K562 (cell line): ENCODE data around the gene MAPK1IP1L. TPM values are rescaled to one million over a fixed set of nuclear protein-coding genes. Genes with fewer than 3 reads are reported as not detected.

Experiments used
- ATAC-seq: fragments of 200-7000 bp; cut with Tn5 transposase; 3 replicates; pipeline ENCODE4 v1.9.1; 2020; ENCODE audit warnings: moderate library complexity
- BruUV-seq: library from RNA; stranded (reverse); fragments of 400-500 nt; replicated peaks from 2 replicates; lab custom pipeline; 2021; lab: Mats Ljungman, UMichigan
- CTCF ChIA-PET: fragments of 300-600 bp; formaldehyde crosslinking; extraction: SDS; loops from one replicate; lab custom pipeline; 2021; ENCODE audit warnings: low intra/inter-chr PET ratio; lab: Yijun Ruan, JAX
- POLR2A ChIA-PET: fragments of 300-600, 350-650 bp; sonication (Branson Sonifier 250); formaldehyde crosslinking; extraction: SDS; loops from one replicate; lab custom pipeline; 2021; ENCODE audit warnings: antibody characterized with exemption, inconsistent platforms; lab: Yijun Ruan, JAX
- DNase-seq, 4 experiments: peaks; one replicate each; pipeline versions ENCODE4 v3.0.0 to v3.0.0-alpha.2; 2011 to 2018; ENCODE audit warnings: low spot score in 3 of 4, mixed read lengths in 3 of 4; ENCODE audit errors: extremely low read depth in 1 of 4
- FAIRE-seq: peaks from 2 replicates; lab custom pipeline; 2011; peaks lifted over from hg19 to GRCh38; lab: Jason Lieb, UNC
- H2AFZ ChIP-seq: 2 replicates; pipeline ENCODE4 v1.6.0; 2011; ENCODE audit warnings: low read depth, low read length, control low read depth, inconsistent platforms
- H3K27ac ChIP-seq: fragments of 200-600 bp; 3 replicates; pipeline ENCODE4 v1.8.0; 2011; ENCODE audit warnings: low read depth, mild to moderate bottlenecking, control low read depth, inconsistent platforms, low read length, moderate library complexity, mixed read lengths; ENCODE audit errors: extremely low read depth
- H3K27me3 ChIP-seq, 2 experiments: fragments of 300-600 bp in 1 of 2; 2 replicates in 1 of 2; 3 replicates in 1 of 2; pipeline versions ENCODE4 v1.6.0 to v1.8.0; 2011; ENCODE audit warnings: inconsistent platforms in 2 of 2, low read length in 2 of 2, mild to moderate bottlenecking in 1 of 2, mixed read lengths in 1 of 2, moderate library complexity in 1 of 2; ENCODE audit not compliant: control insufficient read depth in 2 of 2, insufficient read depth in 2 of 2
- H3K36me3 ChIP-seq: fragments of 300-600 bp; 3 replicates; pipeline ENCODE4 v1.8.0; 2011; ENCODE audit warnings: mild to moderate bottlenecking, low read length, inconsistent platforms; ENCODE audit not compliant: control insufficient read depth, insufficient read depth
- H3K4me1 ChIP-seq, 2 experiments: fragments of 200-600 bp in 1 of 2; replicated peaks in 1 of 2; 2 replicates in 1 of 2; 3 replicates in 1 of 2; pipeline versions ENCODE4 v1.5.1 to v1.8.0; 2011; ENCODE audit warnings: inconsistent platforms in 2 of 2, low read length in 2 of 2, mild to moderate bottlenecking in 1 of 2, mixed read lengths in 1 of 2, moderate library complexity in 1 of 2; ENCODE audit not compliant: control insufficient read depth in 2 of 2, insufficient read depth in 2 of 2
- H3K4me2 ChIP-seq: 2 replicates; pipeline ENCODE4 v1.6.1; 2011; ENCODE audit warnings: low read length, control low read depth, inconsistent platforms, mixed read lengths; ENCODE audit not compliant: insufficient read depth
- H3K4me3 ChIP-seq: fragments of 200-600 bp; sonication (generic), shearing (Covaris generic); 2 replicates; pipeline ENCODE4 v1.5.1; 2016; ENCODE audit warnings: control low read depth, inconsistent platforms
- H3K79me2 ChIP-seq: fragments of 200-600 bp; 3 replicates; pipeline ENCODE4 v1.8.0; 2011; ENCODE audit warnings: low read length, inconsistent platforms; ENCODE audit not compliant: control insufficient read depth, insufficient read depth
- H3K9ac ChIP-seq, 2 experiments: 2 replicates each; pipeline versions ENCODE4 v1.6.0 to v1.6.1; 2011; ENCODE audit warnings: low read depth in 2 of 2, low read length in 2 of 2, control low read depth in 1 of 2, inconsistent platforms in 1 of 2, mild to moderate bottlenecking in 1 of 2, mixed read lengths in 1 of 2; ENCODE audit not compliant: insufficient read depth in 1 of 2
- H3K9me1 ChIP-seq: one replicate; pipeline ENCODE4 v1.6.0; 2011; ENCODE audit warnings: inconsistent platforms, mild to moderate bottlenecking, low read length, moderate library complexity; ENCODE audit not compliant: control insufficient read depth, insufficient read depth
- H3K9me3 ChIP-seq: replicated peaks from 2 replicates; pipeline ENCODE4 v1.5.1; 2011; ENCODE audit warnings: low read depth, low read length, inconsistent platforms; ENCODE audit not compliant: control insufficient read depth, insufficient read depth
- H4K20me1 ChIP-seq: replicated peaks from 2 replicates; pipeline ENCODE4 v1.6.1; 2011; ENCODE audit warnings: low read length, inconsistent platforms, mixed read lengths; ENCODE audit not compliant: control insufficient read depth, insufficient read depth
- BRF2 ChIP-seq: IDR thresholded peaks from 3 replicates; pipeline ENCODE4 v1.6.1; 2011; ENCODE audit warnings: borderline replicate concordance, mild to moderate bottlenecking; ENCODE audit not compliant: insufficient read length, insufficient read depth
- YBX1 ChIP-seq: fragments of 450-650 bp; IDR thresholded peaks from 2 replicates; pipeline ENCODE4 v1.7.1; 2016; ENCODE audit warnings: mild to moderate bottlenecking
- ZNF121 ChIP-seq: sonication (generic); formaldehyde crosslinking; conservative IDR thresholded peaks from 2 replicates; pipeline ENCODE4 v1.8.0; 2022; ENCODE audit warnings: missing genetic modification reagents
- WGBS: fragments of 100-300 bp; shearing (Covaris generic); methylation state at CpG from one replicate; pipeline ENCODE4 v1.1.6; 2016; ENCODE audit warnings: low coverage, mixed read lengths; ENCODE audit not compliant: insufficient coverage; ENCODE audit errors: missing lambda C conversion rate; 5-methylcytosine and 5-hydroxymethylcytosine counted together
- in situ Hi-C: fragments of 300-500 bp; cut with MboI; formaldehyde crosslinking; loops from 4 replicates; pipeline ENCODE4 v1.15.0; 2018; ENCODE audit warnings: inconsistent platforms, mixed read lengths
- intact Hi-C: fragments of 100-400 bp; cut with micrococcal nuclease; formaldehyde crosslinking; loops from 2 replicates; pipeline ENCODE4 v1.14.2; 2022
- polyA plus RNA-seq, 8 experiments: library from polyadenylated mRNA; depleted of rRNA in 4 of 8; stranded (reverse) in 5 of 8; unstranded in 3 of 8; fragments of >200 nt; fragmentation: Nextera tagmentation in 2 of 8; fragmentation: Illumina TruSeq in 1 of 8; extraction: Ambion mirVana in 2 of 8; extraction: Trizol in 1 of 8; gene quantifications; 2 replicates each; pipeline versions ENCODE4 v1.2.1 to v1.2.3, GENCODE V29; 2011 to 2014; ENCODE audit warnings: inconsistent platforms in 1 of 8, missing spikeins in 1 of 8
- total RNA-seq, 7 experiments: library from RNA; depleted of rRNA in 6 of 7; stranded (reverse); fragments of >200 nt in 6 of 7; fragmentation: Illumina TruSeq in 2 of 7; extraction: Trizol in 2 of 7; gene quantifications; 2 replicates each; pipeline versions ENCODE4 v1.2.1 to v1.2.3, GENCODE V29; 2011 to 2021; ENCODE audit warnings: low replicate concordance in 1 of 7

The MAPK1IP1L gene
- total and polyA plus RNA-seq, 9 of the 15 experiments (the other 6 are each of a cell fraction or from before 2014, with no cell fraction given) = 32.7 to 99.4 (median 49.8) TPM

- POLR2A ChIA-PET = interaction anchor here (1.1 kb wide), 1 partner anchor 10 kb away, joined by 4 read pairs; no protein-coding TSS in a partner anchor
- no peaks in the 10 kb centered on the region for H3K79me2 ChIP-seq
- ATAC-seq (no peak), DNase-seq (no peak)
- no TSS peak for BruUV-seq
- peaks cover 5% of the 10 kb centered on the region; the same call in 1 of the 3 replicates for H3K36me3 ChIP-seq
- no peak overlapping the region for H3K4me3 ChIP-seq
- intact Hi-C loops = loop anchor here (5.0 kb wide), 2 partner anchors 49 to 326 kb away; partner anchors contain the start of gene MAPK1IP1L
- H3K4me1 ChIP-seq = peaks cover 4 to 31% of the 10 kb centered on the region in 2 experiments; a peak in 4 of 5 replicates
- no peak for TF ChIP-seq YBX1
- peak; percentile 20; the same call in 1 of the 2 replicates for TF ChIP-seq ZNF121 (CRISPR knock-in tag)
- TF ChIP-seq BRF2 = no peak
- TF ChIP-seq, all 486 proteins: peak for 1
- no peak for FAIRE-seq
- H3K27ac ChIP-seq = peak overlapping the region; percentile 99; the same call in 1 of the 3 replicates
- no peaks in the 10 kb centered on the region for H3K27me3 ChIP-seq
- 89% methylated on average over 4 of the region's 5 CpGs for WGBS
- H3K4me2 ChIP-seq = no peak overlapping the region
- peak overlapping the region in 1 of 2 experiments; percentile 82; a peak in 1 of 4 replicates for H3K9ac ChIP-seq
- peak overlapping the region; percentile 98 for H2AFZ ChIP-seq
- in situ Hi-C loops = no loop called here
- CTCF ChIA-PET = no interaction called here
- no peaks in the 10 kb centered on the region for H3K9me1 ChIP-seq
- no peaks in the 10 kb centered on the region for H4K20me1 ChIP-seq
- H3K9me3 ChIP-seq = peaks cover 13% of the 10 kb centered on the region
Observed at GRCh38 chr14:55101698-55102097, 50.3 kb downstream of the MAPK1IP1L start.
